Peyer's patch (tissue), 4 donors: Measurements from ENCODE around the gene NDUFAF8.

Experiments used
- CTCF ChIP-seq, 6 experiments: fragments of 450-650 bp in 4 of 6; fragments of 200-600 bp in 2 of 6; sonication (generic) in 1 of 6; IDR thresholded peaks; one replicate each; pipeline ENCODE4 v1.5.1; 2017 to 2019; ENCODE audit warnings: antibody characterized with exemption in 6 of 6, mild to moderate bottlenecking in 3 of 6, moderate library complexity in 1 of 6
- POLR2A ChIP-seq, 2 donors: fragments of 450-650 bp; IDR thresholded peaks; one replicate each; pipeline ENCODE4 v1.5.1; 2017; ENCODE audit warnings: antibody characterized with exemption in 2 of 2, mild to moderate bottlenecking in 2 of 2, moderate library complexity in 2 of 2

- TF ChIP-seq POLR2A (IDR thresholded peaks at IDR 0.05) (no peak), CTCF (IDR thresholded peaks at IDR 0.05) (no peak)
These were observed 8.3 kb downstream of the NDUFAF8 start for GRCh38 chr17:81247339-81247990.
